SK-N-SH (cell line): ENCODE results near the gene DHX35. TPM values are rescaled to one million over a fixed set of nuclear protein-coding genes. Genes with fewer than 3 reads are reported as not detected.

Experiments
- CTCF ChIA-PET: fragments of 300-600, 350-600 bp; formaldehyde crosslinking; extraction: SDS; loops from one replicate; lab custom pipeline; 2021; lab: Yijun Ruan, JAX
- POLR2A ChIA-PET: fragments of 350-600 bp; sonication (Branson Sonifier 250); formaldehyde crosslinking; extraction: SDS; loops from one replicate; lab custom pipeline; 2020; ENCODE audit warnings: antibody characterized with exemption, inconsistent platforms; lab: Yijun Ruan, JAX
- DNase-seq: peaks from one replicate; pipeline ENCODE4 v3.0.0; 2012
- H2AFZ ChIP-seq: fragments of 200-600 bp; sonication (generic); 2 replicates; pipeline ENCODE4 v1.8.1; 2016; ENCODE audit warnings: antibody characterized with exemption, mild to moderate bottlenecking, low read depth
- H3F3A ChIP-seq: fragments of 200-600 bp; sonication (generic); replicated peaks from 2 replicates; pipeline ENCODE3; 2016; ENCODE audit warnings: antibody characterized with exemption, mild to moderate bottlenecking; ENCODE audit not compliant: insufficient read depth
- H3K27ac ChIP-seq, 2 experiments: fragments of 200-500 bp in 1 of 2; fragments of 200-600 bp in 1 of 2; sonication (Bioruptor generic) in 1 of 2; sonication (generic), shearing (Covaris generic) in 1 of 2; 2 replicates each; pipeline versions ENCODE4 v1.5.1 to v1.6.1; 2014 to 2016; ENCODE audit warnings: low read depth in 2 of 2, inconsistent platforms in 1 of 2, low read length in 1 of 2, mild to moderate bottlenecking in 1 of 2, mixed read lengths in 1 of 2
- H3K27me3 ChIP-seq: fragments of 200-600 bp; sonication (generic), shearing (Covaris generic); 2 replicates; pipeline ENCODE4 v1.6.1; 2016; ENCODE audit warnings: mixed run types; ENCODE audit not compliant: insufficient read depth
- H3K36me3 ChIP-seq, 2 experiments: fragments of 200-500 bp in 1 of 2; fragments of 200-600 bp in 1 of 2; sonication (Bioruptor generic) in 1 of 2; sonication (generic) in 1 of 2; replicated peaks in 1 of 2; 2 replicates each; pipeline versions ENCODE3 to v1.5.1; 2014 to 2016; ENCODE audit warnings: low read length in 1 of 2, mild to moderate bottlenecking in 1 of 2; ENCODE audit not compliant: insufficient read depth in 2 of 2, control insufficient read depth in 1 of 2
- H3K4me1 ChIP-seq, 2 experiments: fragments of 200-500 bp in 1 of 2; fragments of 200-600 bp in 1 of 2; sonication (Bioruptor generic) in 1 of 2; sonication (generic), shearing (Covaris generic) in 1 of 2; 2 replicates each; pipeline versions ENCODE4 v1.5.1 to v1.6.1; 2014 to 2016; ENCODE audit warnings: low read depth in 1 of 2, low read length in 1 of 2, mixed run types in 1 of 2; ENCODE audit not compliant: insufficient read depth in 2 of 2, control insufficient read depth in 1 of 2
- H3K4me2 ChIP-seq: fragments of 200-600 bp; sonication (generic), shearing (Covaris generic); 2 replicates; pipeline ENCODE4 v1.6.1; 2017; ENCODE audit warnings: mixed run types
- H3K4me3 ChIP-seq, 2 experiments: fragments of 200-500 bp in 1 of 2; fragments of 200-600 bp in 1 of 2; sonication (Bioruptor generic) in 1 of 2; sonication (generic), shearing (Covaris generic) in 1 of 2; 2 replicates each; pipeline versions ENCODE4 v1.5.1 to v1.8.1; 2014 to 2016; ENCODE audit warnings: low read depth in 2 of 2, inconsistent platforms in 1 of 2, low read length in 1 of 2, mild to moderate bottlenecking in 1 of 2, mixed read lengths in 1 of 2, moderate library complexity in 1 of 2
- H3K79me2 ChIP-seq: fragments of 200-600 bp; sonication (generic); 2 replicates; pipeline ENCODE4 v1.8.1; 2017; ENCODE audit warnings: mild to moderate bottlenecking; ENCODE audit not compliant: insufficient read depth
- H3K9ac ChIP-seq: fragments of 200-600 bp; sonication (generic); 2 replicates; pipeline ENCODE4 v1.6.1; 2017; ENCODE audit warnings: mixed run types
- H3K9me2 ChIP-seq: fragments of 200-600 bp; sonication (generic); 2 replicates; pipeline ENCODE4 v1.6.1; 2017; ENCODE audit warnings: mixed run types
- H3K9me3 ChIP-seq: fragments of 200-600 bp; sonication (generic); 2 replicates; pipeline ENCODE4 v1.6.1; 2017; ENCODE audit warnings: mixed run types, mild to moderate bottlenecking, moderate library complexity
- H4K20me1 ChIP-seq: fragments of 200-600 bp; sonication (generic); 2 replicates; pipeline ENCODE4 v1.6.1; 2017; ENCODE audit warnings: mild to moderate bottlenecking, mixed run types; ENCODE audit not compliant: insufficient read depth
- CHD2 ChIP-seq: fragments of 150-350 bp; IDR thresholded peaks from 2 replicates; pipeline ENCODE4 v1.6.1; 2018; ENCODE audit warnings: low read length; ENCODE audit not compliant: partially characterized antibody
- EP300 ChIP-seq, 2 experiments: IDR thresholded peaks; 2 replicates each; pipeline versions ENCODE4 v1.4.0 to v1.6.1; 2012; ENCODE audit warnings: borderline replicate concordance in 1 of 2, low read depth in 1 of 2, low read length in 1 of 2
- FOXJ3 ChIP-seq: sonication (generic); formaldehyde crosslinking; IDR thresholded peaks from 2 replicates; pipeline ENCODE4 v1.5.1; 2020; ENCODE audit warnings: mild to moderate bottlenecking, missing genetic modification reagents
- GABPA ChIP-seq: IDR thresholded peaks from 2 replicates; pipeline ENCODE4 v1.4.0; 2012; ENCODE audit warnings: low read depth, mild to moderate bottlenecking
- GATA2 ChIP-seq: sonication (generic); formaldehyde crosslinking; IDR thresholded peaks from 2 replicates; pipeline ENCODE4 v1.5.0; 2020; ENCODE audit warnings: mild to moderate bottlenecking, missing genetic modification reagents
- JUND ChIP-seq: IDR thresholded peaks from 2 replicates; pipeline ENCODE4 v1.4.0; 2012
- MXI1 ChIP-seq: IDR thresholded peaks from 2 replicates; pipeline ENCODE4 v1.6.1; 2012; ENCODE audit warnings: mild to moderate bottlenecking, low read depth, low read length, improper control_type of control experiment
- POLR2AphosphoS5 ChIP-seq: IDR thresholded peaks from 2 replicates; pipeline ENCODE4 v1.6.1; 2012; ENCODE audit warnings: low read depth, low read length
- RAD21 ChIP-seq: IDR thresholded peaks from 2 replicates; pipeline ENCODE4 v1.6.1; 2012; ENCODE audit warnings: mild to moderate bottlenecking, low read length
- RFX5 ChIP-seq: IDR thresholded peaks from 2 replicates; pipeline ENCODE4 v1.6.1; 2012; ENCODE audit warnings: mild to moderate bottlenecking, improper control_type of control experiment, low read length
- RXRA ChIP-seq: IDR thresholded peaks from 2 replicates; pipeline ENCODE4 v1.4.0; 2012; ENCODE audit warnings: low read depth, mild to moderate bottlenecking, borderline replicate concordance
- SMC3 ChIP-seq: IDR thresholded peaks from 2 replicates; pipeline ENCODE4 v1.6.1; 2012; ENCODE audit warnings: low read depth, low read length, improper control_type of control experiment
- TCF12 ChIP-seq: IDR thresholded peaks from 2 replicates; pipeline ENCODE4 v1.4.0; 2012
- TEAD4 ChIP-seq: IDR thresholded peaks from 2 replicates; pipeline ENCODE4 v1.4.0; 2012; ENCODE audit warnings: mild to moderate bottlenecking, borderline replicate concordance; ENCODE audit not compliant: insufficient read depth
- WGBS: methylation state at CpG from one replicate; pipeline ENCODE4 v1.1.6; 2017; ENCODE audit warnings: low lambda C conversion rate; 5-methylcytosine and 5-hydroxymethylcytosine counted together
- polyA plus RNA-seq, 3 experiments: library from polyadenylated mRNA; depleted of rRNA; stranded (reverse); fragments of >200 nt; gene quantifications; 2 replicates each; pipeline ENCODE4 v1.2.3, GENCODE V29; 2012
- TF ChIP-seq, protein P1 (sequence below): fragments of 150-350 bp; IDR thresholded peaks from 2 replicates; pipeline ENCODE4 v1.6.1; 2016; ENCODE audit warnings: mild to moderate bottlenecking, low read depth, low read length
- TF ChIP-seq, protein P2 (sequence below): IDR thresholded peaks from 2 replicates; pipeline ENCODE4; 2012
- TF ChIP-seq, protein P3 (sequence below): fragments of 150-350 bp; IDR thresholded peaks from 2 replicates; pipeline ENCODE4 v1.6.1; 2017; ENCODE audit warnings: antibody characterized with exemption, low read length, low read depth, borderline replicate concordance

Gene DHX35
- polyA plus RNA-seq, 1 of the 3 experiments (the other 2 are of a cell fraction): 17.1 TPM

DNA sequence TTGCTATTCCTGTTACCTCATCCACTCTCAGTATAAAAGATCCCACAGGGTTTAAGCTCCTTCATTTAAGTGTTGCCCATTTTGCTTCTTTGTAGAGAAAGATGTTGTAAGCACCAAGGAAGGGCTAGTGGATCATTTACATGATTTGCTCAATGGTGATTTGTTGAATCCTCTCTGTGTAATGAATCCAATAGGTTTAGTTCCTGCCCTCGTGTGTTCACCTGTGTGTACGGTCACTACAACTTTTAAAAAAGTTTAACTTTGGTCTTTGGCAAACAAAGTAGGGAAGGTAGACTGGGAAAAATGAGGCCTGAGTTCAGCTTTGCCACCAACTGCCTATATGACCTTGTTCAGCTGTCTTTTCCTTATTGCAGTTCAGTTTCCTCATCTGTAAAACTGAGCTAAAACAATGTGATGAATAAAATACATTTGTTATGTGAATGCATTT is 51.5 kb downstream of the DHX35 start:
- Histone ChIP-seq H3K4me1 (no peaks in the 10 kb centered on the region), H3F3A (no peaks in the 10 kb centered on the region), H3K9ac (no peak overlapping the region), H3K27me3 (no peaks in the 10 kb centered on the region), H2AFZ (no peak overlapping the region), H3K9me3 (no peaks in the 10 kb centered on the region), H3K4me3 (no peak overlapping the region), H4K20me1 (no peaks in the 10 kb centered on the region), H3K9me2 (no peaks in the 10 kb centered on the region), H3K27ac (no peak overlapping the region), H3K79me2 (0 out of 2 replicates have a peak, but pooled peaks cover 3% of the 10 kb centered on the region), H3K4me2 (no peak overlapping the region), H3K36me3 (peaks cover 41 to 44% of the 10 kb centered on the region in 2 experiments)
- no peak for DNase-seq
- POLR2A ChIA-PET: no interaction called here
- CTCF ChIA-PET: interaction anchor here (3.7 kb wide), 1 partner anchor 36 kb away, joined by 24 read pairs; no protein-coding TSS in a partner anchor
- no peak for TF ChIP-seq TEAD4
- 84% methylated on average over 2 of the region's 2 CpGs for WGBS

DNA sequence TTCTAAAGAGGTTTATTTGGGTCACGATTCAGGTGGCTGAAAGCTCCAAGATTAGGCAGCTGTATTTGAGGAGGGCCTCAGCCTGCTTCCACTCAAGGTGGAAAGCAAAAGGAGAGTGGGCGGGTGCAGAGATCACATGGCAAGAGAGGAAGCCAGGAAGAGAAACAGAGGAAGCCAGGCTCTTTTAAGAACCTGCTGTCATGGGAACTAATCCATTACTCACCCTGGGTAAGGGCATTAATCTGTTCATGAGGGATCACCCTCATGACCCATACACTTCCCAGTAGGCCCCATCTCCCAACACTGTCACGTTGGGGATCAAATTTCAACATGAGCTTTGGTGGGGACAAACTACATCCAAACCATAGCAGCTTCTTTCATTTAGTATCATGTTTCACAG is 53.9 kb downstream of the DHX35 start:
- no peaks in the 10 kb centered on the region for H3F3A ChIP-seq
- H3K27ac ChIP-seq: no peak overlapping the region
- H3K36me3 ChIP-seq: peaks cover 31 to 47% of the 10 kb centered on the region in 2 experiments
- no peak overlapping the region for H2AFZ ChIP-seq
- TF ChIP-seq RXRA: no peak
- TF ChIP-seq GABPA: no peak
- TF ChIP-seq, protein P1, sequence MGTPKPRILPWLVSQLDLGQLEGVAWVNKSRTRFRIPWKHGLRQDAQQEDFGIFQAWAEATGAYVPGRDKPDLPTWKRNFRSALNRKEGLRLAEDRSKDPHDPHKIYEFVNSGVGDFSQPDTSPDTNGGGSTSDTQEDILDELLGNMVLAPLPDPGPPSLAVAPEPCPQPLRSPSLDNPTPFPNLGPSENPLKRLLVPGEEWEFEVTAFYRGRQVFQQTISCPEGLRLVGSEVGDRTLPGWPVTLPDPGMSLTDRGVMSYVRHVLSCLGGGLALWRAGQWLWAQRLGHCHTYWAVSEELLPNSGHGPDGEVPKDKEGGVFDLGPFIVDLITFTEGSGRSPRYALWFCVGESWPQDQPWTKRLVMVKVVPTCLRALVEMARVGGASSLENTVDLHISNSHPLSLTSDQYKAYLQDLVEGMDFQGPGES: no peak
- no peak for TF ChIP-seq MXI1
- TF ChIP-seq SMC3: no peak
- TF ChIP-seq TCF12: no peak
- no peak for TF ChIP-seq CHD2
- TF ChIP-seq TEAD4: no peak
- no peaks in the 10 kb centered on the region for H3K9me2 ChIP-seq
- no peaks in the 10 kb centered on the region for H4K20me1 ChIP-seq
- 0 out of 2 replicates have a peak, but pooled peaks cover 3% of the 10 kb centered on the region for H3K79me2 ChIP-seq
- ChIA-PET CTCF (interaction anchor here (3.7 kb wide), 1 partner anchor 33 kb away, joined by 24 read pairs; no protein-coding TSS in a partner anchor), POLR2A (no interaction called here)
- no peaks in the 10 kb centered on the region for H3K4me1 ChIP-seq
- DNase-seq: no peak
- 91% methylated on average over 3 of the region's 3 CpGs for WGBS
- H3K4me2 ChIP-seq: no peak overlapping the region
- H3K9me3 ChIP-seq: no peaks in the 10 kb centered on the region
- no peaks in the 10 kb centered on the region for H3K27me3 ChIP-seq
- H3K9ac ChIP-seq: no peak overlapping the region
- H3K4me3 ChIP-seq: no peak overlapping the region

DNA sequence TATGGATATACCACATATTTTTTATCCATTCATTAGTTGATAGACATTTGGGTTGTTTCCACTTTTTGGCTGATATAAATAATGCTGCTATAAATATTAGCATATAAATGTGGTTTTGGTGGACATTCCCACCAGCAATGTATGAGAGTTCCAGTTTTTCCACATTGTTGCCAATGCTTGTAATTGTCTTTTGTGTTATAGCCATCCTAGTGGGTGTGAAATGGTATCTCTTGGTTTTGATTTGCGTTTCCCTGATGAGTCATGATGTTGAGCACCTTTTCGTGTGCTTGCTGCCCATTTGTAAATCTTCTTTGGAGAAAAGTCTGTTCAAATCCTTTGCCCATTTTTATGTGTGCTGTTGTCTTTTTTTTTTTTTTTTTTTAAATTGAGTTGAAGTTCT is 54.4 kb downstream of the DHX35 start:
- H3K4me1 ChIP-seq: no peaks in the 10 kb centered on the region
- no peaks in the 10 kb centered on the region for H4K20me1 ChIP-seq
- TF ChIP-seq GATA2 (CRISPR knock-in tag) (no peak), MXI1 (no peak), EP300 (IDR thresholded peaks at IDR 0.05; ENCODE audit: borderline replicate concordance in 1 of 2, low read depth in 1 of 2, low read length in 1 of 2) (no peak), JUND (no peak), RFX5 (no peak), RAD21 (no peak), FOXJ3 (CRISPR knock-in tag) (no peak), POLR2AphosphoS5 (no peak), SMC3 (no peak)
- TF ChIP-seq, protein P2, sequence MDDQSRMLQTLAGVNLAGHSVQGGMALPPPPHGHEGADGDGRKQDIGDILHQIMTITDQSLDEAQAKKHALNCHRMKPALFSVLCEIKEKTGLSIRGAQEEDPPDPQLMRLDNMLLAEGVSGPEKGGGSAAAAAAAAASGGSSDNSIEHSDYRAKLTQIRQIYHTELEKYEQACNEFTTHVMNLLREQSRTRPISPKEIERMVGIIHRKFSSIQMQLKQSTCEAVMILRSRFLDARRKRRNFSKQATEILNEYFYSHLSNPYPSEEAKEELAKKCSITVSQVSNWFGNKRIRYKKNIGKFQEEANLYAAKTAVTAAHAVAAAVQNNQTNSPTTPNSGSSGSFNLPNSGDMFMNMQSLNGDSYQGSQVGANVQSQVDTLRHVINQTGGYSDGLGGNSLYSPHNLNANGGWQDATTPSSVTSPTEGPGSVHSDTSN: no peak
- TF ChIP-seq, protein P3, sequence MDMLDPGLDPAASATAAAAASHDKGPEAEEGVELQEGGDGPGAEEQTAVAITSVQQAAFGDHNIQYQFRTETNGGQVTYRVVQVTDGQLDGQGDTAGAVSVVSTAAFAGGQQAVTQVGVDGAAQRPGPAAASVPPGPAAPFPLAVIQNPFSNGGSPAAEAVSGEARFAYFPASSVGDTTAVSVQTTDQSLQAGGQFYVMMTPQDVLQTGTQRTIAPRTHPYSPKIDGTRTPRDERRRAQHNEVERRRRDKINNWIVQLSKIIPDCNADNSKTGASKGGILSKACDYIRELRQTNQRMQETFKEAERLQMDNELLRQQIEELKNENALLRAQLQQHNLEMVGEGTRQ: no peak
- H3K9me3 ChIP-seq: no peaks in the 10 kb centered on the region
- no peaks in the 10 kb centered on the region for H3K27me3 ChIP-seq
- no peak overlapping the region for H2AFZ ChIP-seq
- ChIA-PET POLR2A (no interaction called here), CTCF (interaction anchor here (3.7 kb wide), 1 partner anchor 33 kb away, joined by 24 read pairs; no protein-coding TSS in a partner anchor)
- no peak for DNase-seq
- WGBS: 92% methylated on average over 2 of the region's 2 CpGs
- no peak overlapping the region for H3K4me2 ChIP-seq
- 0 out of 2 replicates have a peak, but pooled peaks cover 3% of the 10 kb centered on the region for H3K79me2 ChIP-seq
- no peaks in the 10 kb centered on the region for H3K9me2 ChIP-seq
- H3K27ac ChIP-seq: no peak overlapping the region
- H3K36me3 ChIP-seq: peaks cover 33 to 46% of the 10 kb centered on the region in 2 experiments
- no peak overlapping the region for H3K4me3 ChIP-seq
- H3K9ac ChIP-seq: no peak overlapping the region
- H3F3A ChIP-seq: no peaks in the 10 kb centered on the region
